HG03064 (cell line): ENCODE data around the gene SLC10A6.

Experiments
- ATAC-seq: cut with Tn5 transposase; IDR thresholded peaks from one replicate; pipeline ENCODE4 v1.9.1; 2021; ENCODE audit warnings: low read depth; ENCODE audit not compliant: unreplicated experiment

SLC10A6 gene

GRCh38 chr4:86809809-86810208, 39.4 kb downstream of the SLC10A6 start:
- ATAC-seq: no peak

- ATAC-seq: no peak
Measured at GRCh38 chr4:86791126-86791525, 58.1 kb downstream of the SLC10A6 start.

DNA sequence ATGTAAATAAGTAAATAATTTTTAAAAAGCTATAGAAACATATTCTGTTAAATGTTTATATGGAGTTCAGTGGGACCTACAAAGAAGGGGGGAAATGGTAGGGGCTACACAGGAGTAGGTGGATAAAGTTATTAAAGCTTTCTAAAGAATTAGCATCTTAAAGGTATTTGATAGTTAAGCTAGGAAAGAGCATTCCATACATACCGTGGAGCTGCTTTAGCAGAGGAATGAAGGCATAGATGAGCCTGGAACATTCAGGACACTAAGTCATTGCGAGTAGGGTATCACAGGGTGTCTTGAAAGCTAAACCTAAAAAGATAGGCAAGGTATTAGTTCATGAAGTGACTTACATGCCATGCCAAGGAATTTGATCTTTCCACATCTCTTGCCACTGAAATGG, 60.4 kb downstream of the SLC10A6 start:
- ATAC-seq: no peak

DNA sequence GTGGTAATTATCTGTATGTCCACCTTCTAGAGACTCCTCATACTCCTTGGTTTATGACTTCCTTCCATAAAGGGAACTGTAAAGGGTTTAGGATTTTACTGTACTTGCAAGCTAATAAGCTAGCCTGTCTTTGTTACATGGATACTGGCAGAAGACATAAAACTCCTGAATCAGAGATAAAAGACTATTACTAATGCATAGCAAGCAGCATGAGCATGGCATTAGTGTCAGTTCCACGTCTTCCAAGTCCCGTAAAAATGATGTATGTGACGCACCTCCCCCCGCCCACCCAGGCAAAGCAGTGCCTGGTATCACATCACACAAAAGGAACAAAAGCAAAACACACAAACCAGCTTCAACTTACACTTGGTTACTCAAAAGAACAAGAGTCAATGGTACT, 71.0 kb downstream of the SLC10A6 start:
- ATAC-seq: no peak

DNA sequence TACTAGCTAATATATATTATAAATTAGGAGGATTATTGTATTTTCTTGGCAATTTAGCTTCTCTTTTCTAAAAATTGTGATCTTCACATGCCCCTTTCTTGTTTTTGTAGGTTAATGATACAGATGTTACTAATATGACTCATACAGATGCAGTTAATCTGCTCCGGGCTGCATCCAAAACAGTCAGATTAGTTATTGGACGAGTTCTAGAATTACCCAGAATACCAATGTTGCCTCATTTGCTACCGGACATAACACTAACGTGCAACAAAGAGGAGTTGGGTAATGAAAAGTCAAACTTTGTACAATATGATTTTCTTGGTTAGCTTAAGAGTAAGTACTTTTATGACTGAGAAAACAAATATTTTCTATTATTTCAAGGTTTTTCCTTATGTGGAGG, 74.1 kb downstream of the SLC10A6 start:
- ATAC-seq: no peak
